H1 (cell line): ENCODE measurements around the gene APLP2.

Experiments used
- CHD1 ChIP-seq: IDR thresholded peaks from 2 replicates; pipeline ENCODE4 v1.6.1; 2012; ENCODE audit warnings: low read depth, low read length, improper control_type of control experiment
- GABPA ChIP-seq: IDR thresholded peaks from 2 replicates; pipeline ENCODE4 v1.6.1; 2011; ENCODE audit warnings: mild to moderate bottlenecking, low read length, moderate library complexity, borderline replicate concordance; ENCODE audit not compliant: insufficient read depth
- PHF8 ChIP-seq: fragments of 200-600 bp; sonication (generic); conservative IDR thresholded peaks from 2 replicates; pipeline ENCODE4 v1.7.1; 2012; ENCODE audit warnings: low read depth, mild to moderate bottlenecking, inconsistent platforms, low read length, moderate library complexity
- POLR2A ChIP-seq, 2 experiments: IDR thresholded peaks; 1 replicate in 1 of 2; 2 replicates in 1 of 2; pipeline ENCODE4 v1.6.1; 2011; ENCODE audit warnings: low read depth in 2 of 2, low read length in 2 of 2, mild to moderate bottlenecking in 2 of 2; ENCODE audit errors: control extremely low read depth in 1 of 2
- RNF2 ChIP-seq: fragments of 200-900, 300-1000 bp; sonication (generic); IDR thresholded peaks from 2 replicates; pipeline ENCODE4 v1.7.1; 2016; ENCODE audit warnings: borderline replicate concordance, low read depth, mild to moderate bottlenecking, antibody characterized with exemption, low read length; ENCODE audit not compliant: poor library complexity, severe bottlenecking; ENCODE audit errors: missing control alignments
- RXRA ChIP-seq: IDR thresholded peaks from 2 replicates; pipeline ENCODE4 v1.6.1; 2011; ENCODE audit warnings: low read depth, mild to moderate bottlenecking, low read length, moderate library complexity; ENCODE audit not compliant: insufficient read depth
- TF ChIP-seq, protein P1 (sequence below), 3 experiments: IDR thresholded peaks; 1 replicate in 2 of 3; 2 replicates in 1 of 3; pipeline versions ENCODE4 v1.5.1 to v1.6.1; 2011; ENCODE audit warnings: low read length in 3 of 3, mild to moderate bottlenecking in 3 of 3, inconsistent platforms in 2 of 3, low read depth in 1 of 3, moderate library complexity in 1 of 3; ENCODE audit not compliant: insufficient read depth in 1 of 3; ENCODE audit errors: control extremely low read depth in 1 of 3

DNA sequence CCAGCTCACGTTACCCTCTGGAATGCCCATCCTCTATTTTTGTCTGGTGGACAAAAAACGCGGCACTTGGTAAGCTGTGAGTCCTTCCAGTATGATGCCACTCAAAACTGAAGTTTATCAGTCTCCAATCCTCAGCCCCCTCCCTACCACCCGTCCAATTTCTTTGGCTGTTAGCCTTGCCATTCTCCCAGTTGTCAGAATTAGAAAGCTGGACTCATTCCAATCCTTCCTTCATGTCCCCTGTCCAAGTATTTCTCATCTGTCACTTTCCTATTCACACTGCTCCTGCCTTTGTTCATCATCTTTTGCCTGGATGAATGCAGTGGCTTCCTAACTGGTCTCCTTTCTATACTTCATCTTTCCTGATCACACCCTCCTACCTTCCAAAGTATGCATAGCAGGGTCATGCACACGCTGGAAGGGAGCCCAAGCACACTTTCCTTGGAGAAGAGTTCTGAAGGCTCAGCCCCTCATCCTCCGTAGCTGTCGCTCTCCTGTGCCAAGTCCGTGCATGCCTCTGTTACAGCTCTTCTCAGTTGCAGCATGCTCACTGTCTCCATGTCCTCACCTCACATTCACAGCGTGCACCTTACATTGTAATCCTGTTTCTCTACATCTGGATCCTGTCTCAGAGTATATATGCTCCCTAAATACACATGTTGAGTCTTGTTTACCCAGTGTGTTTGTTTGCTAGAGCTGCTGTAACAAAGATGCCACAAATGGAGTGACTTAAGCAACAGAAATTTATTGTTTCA, 19.4 kb downstream of the APLP2 start:
- TF ChIP-seq, protein P1, sequence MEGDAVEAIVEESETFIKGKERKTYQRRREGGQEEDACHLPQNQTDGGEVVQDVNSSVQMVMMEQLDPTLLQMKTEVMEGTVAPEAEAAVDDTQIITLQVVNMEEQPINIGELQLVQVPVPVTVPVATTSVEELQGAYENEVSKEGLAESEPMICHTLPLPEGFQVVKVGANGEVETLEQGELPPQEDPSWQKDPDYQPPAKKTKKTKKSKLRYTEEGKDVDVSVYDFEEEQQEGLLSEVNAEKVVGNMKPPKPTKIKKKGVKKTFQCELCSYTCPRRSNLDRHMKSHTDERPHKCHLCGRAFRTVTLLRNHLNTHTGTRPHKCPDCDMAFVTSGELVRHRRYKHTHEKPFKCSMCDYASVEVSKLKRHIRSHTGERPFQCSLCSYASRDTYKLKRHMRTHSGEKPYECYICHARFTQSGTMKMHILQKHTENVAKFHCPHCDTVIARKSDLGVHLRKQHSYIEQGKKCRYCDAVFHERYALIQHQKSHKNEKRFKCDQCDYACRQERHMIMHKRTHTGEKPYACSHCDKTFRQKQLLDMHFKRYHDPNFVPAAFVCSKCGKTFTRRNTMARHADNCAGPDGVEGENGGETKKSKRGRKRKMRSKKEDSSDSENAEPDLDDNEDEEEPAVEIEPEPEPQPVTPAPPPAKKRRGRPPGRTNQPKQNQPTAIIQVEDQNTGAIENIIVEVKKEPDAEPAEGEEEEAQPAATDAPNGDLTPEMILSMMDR (IDR thresholded peaks at IDR 0.05; ENCODE audit: control extremely low read depth in 1 of 3, insufficient read depth in 1 of 3, low read depth in 1 of 3, low read length in 3 of 3), result no peak
- TF ChIP-seq POLR2A (IDR thresholded peaks at IDR 0.05; ENCODE audit: control extremely low read depth in 1 of 2, low read depth in 2 of 2, low read length in 2 of 2) (no peak), RNF2 (no peak), CHD1 (no peak), PHF8 (no peak), RXRA (no peak), GABPA (no peak)
